HEK293 (cell line): ENCODE data around the gene FAM78B.

ENCODE experiments used
- CTCF ChIA-PET: fragments of 350-600 bp; formaldehyde crosslinking; extraction: SDS; loops from one replicate; lab custom pipeline; 2021; ENCODE audit warnings: antibody characterized with exemption; lab: Yijun Ruan, JAX
- POLR2A ChIA-PET: fragments of 300-600 bp; formaldehyde crosslinking; extraction: SDS; loops from one replicate; lab custom pipeline; 2020; ENCODE audit warnings: antibody characterized with exemption, inconsistent platforms; lab: Yijun Ruan, JAX
- H3K27ac ChIP-seq: fragments of 200-500 bp; sonication (Bioruptor generic); 2 replicates; pipeline ENCODE4 v1.5.1; 2014; ENCODE audit warnings: low read depth, low read length, control low read depth, inconsistent platforms; ENCODE audit errors: extremely low read depth
- H3K36me3 ChIP-seq, 2 experiments: fragments of 200-500 bp in 1 of 2; sonication (Bioruptor generic) in 1 of 2; 1 replicate in 1 of 2; 2 replicates in 1 of 2; pipeline ENCODE4 v1.5.1; 2014 to 2017; ENCODE audit warnings: inconsistent platforms in 2 of 2, low read length in 2 of 2; ENCODE audit not compliant: control insufficient read depth in 2 of 2, insufficient read depth in 1 of 2
- H3K4me1 ChIP-seq: fragments of 200-500 bp; sonication (Bioruptor generic); 2 replicates; pipeline ENCODE4 v1.5.1; 2014; ENCODE audit warnings: mild to moderate bottlenecking, low read length, inconsistent platforms; ENCODE audit not compliant: control insufficient read depth, insufficient read depth
- H3K4me3 ChIP-seq: 2 replicates; pipeline ENCODE4 v1.5.1; 2011; ENCODE audit warnings: low read depth, mild to moderate bottlenecking, control low read depth, low read length, moderate library complexity
- H3K9me3 ChIP-seq: fragments of 200-500 bp; sonication (Bioruptor generic); 2 replicates; pipeline ENCODE4 v1.5.1; 2014; ENCODE audit warnings: low read depth, low read length, inconsistent platforms; ENCODE audit not compliant: control insufficient read depth, insufficient read depth
- HOXD13 ChIP-seq: sonication (generic); formaldehyde crosslinking; IDR thresholded peaks from 2 replicates; pipeline ENCODE4 v1.8.0; 2022; ENCODE audit warnings: missing genetic modification reagents, borderline replicate concordance
- MEIS1 ChIP-seq: sonication (generic); formaldehyde crosslinking; IDR thresholded peaks from 2 replicates; pipeline ENCODE4 v1.8.1; 2022; ENCODE audit warnings: missing genetic modification reagents, mild to moderate bottlenecking, borderline replicate concordance
- MYNN ChIP-seq: fragments of 450-650 bp; formaldehyde crosslinking; IDR thresholded peaks from 2 replicates; pipeline ENCODE4 v1.5.1; 2016; ENCODE audit warnings: missing biosample characterization, missing genetic modification characterization, borderline replicate concordance
- PRDM6 ChIP-seq: fragments of 450-650 bp; formaldehyde crosslinking; IDR thresholded peaks from 2 replicates; pipeline ENCODE4 v1.5.1; 2017; ENCODE audit warnings: missing biosample characterization, missing genetic modification characterization
- SCRT2 ChIP-seq: fragments of 450-650 bp; formaldehyde crosslinking; IDR thresholded peaks from 2 replicates; pipeline ENCODE4 v1.5.1; 2016; ENCODE audit warnings: missing biosample characterization, missing genetic modification characterization
- YY2 ChIP-seq: fragments of 450-650 bp; formaldehyde crosslinking; IDR thresholded peaks from 2 replicates; pipeline ENCODE4 v1.5.1; 2016; ENCODE audit warnings: missing biosample characterization, missing genetic modification characterization
- ZFP37 ChIP-seq: fragments of 450-650 bp; formaldehyde crosslinking; IDR thresholded peaks from 2 replicates; pipeline ENCODE4 v1.5.1; 2016; ENCODE audit warnings: missing biosample characterization, missing genetic modification characterization
- ZIC2 ChIP-seq: fragments of 450-650 bp; formaldehyde crosslinking; IDR thresholded peaks from 2 replicates; pipeline ENCODE4 v1.5.1; 2016; ENCODE audit warnings: missing biosample characterization, missing genetic modification characterization
- ZNF10 ChIP-seq: fragments of 450-650 bp; formaldehyde crosslinking; IDR thresholded peaks from 2 replicates; pipeline ENCODE4 v1.5.1; 2017; ENCODE audit warnings: missing biosample characterization, missing genetic modification characterization
- ZNF121 ChIP-seq: fragments of 450-650 bp; formaldehyde crosslinking; IDR thresholded peaks from 2 replicates; pipeline ENCODE4 v1.5.1; 2016; ENCODE audit warnings: missing biosample characterization, missing genetic modification characterization
- ZNF169 ChIP-seq: fragments of 450-650 bp; formaldehyde crosslinking; IDR thresholded peaks from 2 replicates; pipeline ENCODE4 v1.5.1; 2016; ENCODE audit warnings: missing biosample characterization, missing genetic modification characterization
- ZNF211 ChIP-seq: fragments of 450-650 bp; formaldehyde crosslinking; IDR thresholded peaks from 2 replicates; pipeline ENCODE4 v1.5.1; 2016; ENCODE audit warnings: low read depth, missing biosample characterization, missing genetic modification characterization
- ZNF248 ChIP-seq: fragments of 450-650 bp; formaldehyde crosslinking; IDR thresholded peaks from 2 replicates; pipeline ENCODE4 v1.5.1; 2017; ENCODE audit warnings: missing biosample characterization, missing genetic modification characterization
- ZNF292 ChIP-seq: fragments of 450-650 bp; formaldehyde crosslinking; IDR thresholded peaks from 2 replicates; pipeline ENCODE4 v1.5.1; 2016; ENCODE audit warnings: low read depth, missing biosample characterization, missing genetic modification characterization, borderline replicate concordance
- ZNF324 ChIP-seq: fragments of 450-650 bp; formaldehyde crosslinking; IDR thresholded peaks from 2 replicates; pipeline ENCODE4 v1.5.1; 2016; ENCODE audit warnings: missing biosample characterization, missing genetic modification characterization
- ZNF416 ChIP-seq: fragments of 450-650 bp; formaldehyde crosslinking; IDR thresholded peaks from 2 replicates; pipeline ENCODE4 v1.5.1; 2016; ENCODE audit warnings: missing biosample characterization, missing genetic modification characterization
- ZNF426 ChIP-seq: fragments of 450-650 bp; formaldehyde crosslinking; IDR thresholded peaks from 2 replicates; pipeline ENCODE4 v1.5.1; 2017; ENCODE audit warnings: missing biosample characterization, missing genetic modification characterization, mild to moderate bottlenecking, inconsistent platforms, moderate library complexity
- ZNF433 ChIP-seq: fragments of 450-650 bp; formaldehyde crosslinking; IDR thresholded peaks from 2 replicates; pipeline ENCODE4 v1.5.1; 2016; ENCODE audit warnings: missing biosample characterization, missing genetic modification characterization, low read depth
- ZNF473 ChIP-seq: fragments of 450-650 bp; formaldehyde crosslinking; IDR thresholded peaks from 2 replicates; pipeline ENCODE4 v1.5.1; 2017; ENCODE audit warnings: missing biosample characterization, missing genetic modification characterization
- ZNF501 ChIP-seq: fragments of 450-650 bp; formaldehyde crosslinking; IDR thresholded peaks from 2 replicates; pipeline ENCODE4 v1.5.1; 2016; ENCODE audit warnings: missing biosample characterization, missing genetic modification characterization
- ZNF510 ChIP-seq: fragments of 450-650 bp; formaldehyde crosslinking; IDR thresholded peaks from 2 replicates; pipeline ENCODE4 v1.5.1; 2018; ENCODE audit warnings: mild to moderate bottlenecking, missing genetic modification characterization, missing biosample characterization; ENCODE audit not compliant: insufficient replicate concordance
- ZNF514 ChIP-seq: fragments of 450-650 bp; formaldehyde crosslinking; IDR thresholded peaks from 2 replicates; pipeline ENCODE4 v1.5.1; 2016; ENCODE audit warnings: missing biosample characterization, missing genetic modification characterization
- ZNF560 ChIP-seq: fragments of 450-650 bp; formaldehyde crosslinking; IDR thresholded peaks from 2 replicates; pipeline ENCODE4 v1.5.1; 2017; ENCODE audit warnings: missing biosample characterization, missing genetic modification characterization, borderline replicate concordance
- ZNF561 ChIP-seq: fragments of 450-650 bp; IDR thresholded peaks from 2 replicates; pipeline ENCODE4 v1.5.1; 2018; ENCODE audit warnings: missing biosample characterization, missing genetic modification characterization, borderline replicate concordance
- ZNF670 ChIP-seq: fragments of 450-650 bp; formaldehyde crosslinking; IDR thresholded peaks from 2 replicates; pipeline ENCODE4 v1.5.1; 2016; ENCODE audit warnings: missing biosample characterization, missing genetic modification characterization, low read depth
- ZNF707 ChIP-seq: fragments of 450-650 bp; formaldehyde crosslinking; IDR thresholded peaks from 2 replicates; pipeline ENCODE4 v1.5.1; 2016; ENCODE audit warnings: missing biosample characterization, missing genetic modification characterization
- TF ChIP-seq, protein P1 (sequence below): fragments of 450-650 bp; formaldehyde crosslinking; IDR thresholded peaks from 2 replicates; pipeline ENCODE4; 2016; ENCODE audit warnings: missing biosample characterization, missing genetic modification characterization
- TF ChIP-seq, protein P2 (sequence below): fragments of 450-650 bp; IDR thresholded peaks from 2 replicates; pipeline ENCODE4 v1.5.1; 2018; ENCODE audit warnings: missing biosample characterization, mild to moderate bottlenecking, missing genetic modification characterization

FAM78B gene

DNA sequence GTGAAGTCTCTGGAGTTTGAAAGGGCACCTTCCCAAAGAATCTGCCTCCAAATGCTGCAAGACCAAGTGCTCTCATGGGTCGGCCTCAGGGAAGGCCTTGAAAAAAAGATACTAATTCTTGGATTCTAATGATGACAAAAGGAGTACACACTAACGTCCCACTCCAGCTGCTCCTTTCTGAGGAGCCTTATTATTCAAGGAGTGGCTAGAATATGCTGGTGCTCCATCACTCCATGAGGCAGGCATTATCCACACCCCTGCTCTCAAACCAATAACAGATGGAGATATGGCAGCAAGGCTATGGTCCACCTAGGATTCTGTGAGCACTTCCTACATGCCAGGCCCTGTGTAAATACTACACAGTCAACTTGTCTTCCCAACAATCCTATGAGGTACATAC is 54.4 kb downstream of the FAM78B start:
- H3K36me3 ChIP-seq = no peaks in the 10 kb centered on the region
- TF ChIP-seq ZNF416 (tag by site-specific recombination) (no peak), YY2 (tag by site-specific recombination) (no peak)
- no peaks in the 10 kb centered on the region for H3K9me3 ChIP-seq
- H3K4me1 ChIP-seq = no peaks in the 10 kb centered on the region
- no peak overlapping the region for H3K4me3 ChIP-seq
- CTCF ChIA-PET = no interaction called here
- no peak overlapping the region for H3K27ac ChIP-seq
- POLR2A ChIA-PET = no interaction called here

- TF ChIP-seq ZNF561 (tag by site-specific recombination) (no peak), ZNF433 (tag by site-specific recombination) (no peak), ZNF501 (tag by site-specific recombination) (no peak), ZNF248 (tag by site-specific recombination) (no peak), ZIC2 (tag by site-specific recombination) (no peak), ZNF121 (tag by site-specific recombination) (no peak), ZNF169 (tag by site-specific recombination) (no peak), PRDM6 (no peak), ZNF292 (tag by site-specific recombination) (no peak), ZNF211 (tag by site-specific recombination) (no peak), ZNF324 (no peak), ZNF514 (tag by site-specific recombination) (no peak), ZNF707 (no peak), SCRT2 (tag by site-specific recombination) (no peak), HOXD13 (CRISPR knock-in tag) (no peak)
- TF ChIP-seq, protein P1, sequence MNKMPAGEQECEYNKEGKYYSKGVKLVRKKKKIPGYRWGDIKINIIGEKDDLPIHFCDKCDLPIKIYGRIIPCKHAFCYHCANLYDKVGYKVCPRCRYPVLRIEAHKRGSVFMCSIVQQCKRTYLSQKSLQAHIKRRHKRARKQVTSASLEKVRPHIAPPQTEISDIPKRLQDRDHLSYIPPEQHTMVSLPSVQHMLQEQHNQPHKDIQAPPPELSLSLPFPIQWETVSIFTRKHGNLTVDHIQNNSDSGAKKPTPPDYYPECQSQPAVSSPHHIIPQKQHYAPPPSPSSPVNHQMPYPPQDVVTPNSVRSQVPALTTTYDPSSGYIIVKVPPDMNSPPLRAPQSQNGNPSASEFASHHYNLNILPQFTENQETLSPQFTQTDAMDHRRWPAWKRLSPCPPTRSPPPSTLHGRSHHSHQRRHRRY (tag by site-specific recombination) = no peak
- TF ChIP-seq, protein P2, sequence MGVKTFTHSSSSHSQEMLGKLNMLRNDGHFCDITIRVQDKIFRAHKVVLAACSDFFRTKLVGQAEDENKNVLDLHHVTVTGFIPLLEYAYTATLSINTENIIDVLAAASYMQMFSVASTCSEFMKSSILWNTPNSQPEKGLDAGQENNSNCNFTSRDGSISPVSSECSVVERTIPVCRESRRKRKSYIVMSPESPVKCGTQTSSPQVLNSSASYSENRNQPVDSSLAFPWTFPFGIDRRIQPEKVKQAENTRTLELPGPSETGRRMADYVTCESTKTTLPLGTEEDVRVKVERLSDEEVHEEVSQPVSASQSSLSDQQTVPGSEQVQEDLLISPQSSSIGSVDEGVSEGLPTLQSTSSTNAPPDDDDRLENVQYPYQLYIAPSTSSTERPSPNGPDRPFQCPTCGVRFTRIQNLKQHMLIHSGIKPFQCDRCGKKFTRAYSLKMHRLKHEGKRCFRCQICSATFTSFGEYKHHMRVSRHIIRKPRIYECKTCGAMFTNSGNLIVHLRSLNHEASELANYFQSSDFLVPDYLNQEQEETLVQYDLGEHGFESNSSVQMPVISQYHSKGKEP (tag by site-specific recombination) = no peak
- H3K4me1 ChIP-seq = no peaks in the 10 kb centered on the region
- no peaks in the 10 kb centered on the region for H3K36me3 ChIP-seq
- no peak overlapping the region for H3K4me3 ChIP-seq
- no peak overlapping the region for H3K27ac ChIP-seq
- ChIA-PET CTCF (no interaction called here), POLR2A (no interaction called here)
- H3K9me3 ChIP-seq = no peaks in the 10 kb centered on the region
These were observed 55.4 kb downstream of the FAM78B start for GRCh38 chr1:166111430-166111829.

DNA sequence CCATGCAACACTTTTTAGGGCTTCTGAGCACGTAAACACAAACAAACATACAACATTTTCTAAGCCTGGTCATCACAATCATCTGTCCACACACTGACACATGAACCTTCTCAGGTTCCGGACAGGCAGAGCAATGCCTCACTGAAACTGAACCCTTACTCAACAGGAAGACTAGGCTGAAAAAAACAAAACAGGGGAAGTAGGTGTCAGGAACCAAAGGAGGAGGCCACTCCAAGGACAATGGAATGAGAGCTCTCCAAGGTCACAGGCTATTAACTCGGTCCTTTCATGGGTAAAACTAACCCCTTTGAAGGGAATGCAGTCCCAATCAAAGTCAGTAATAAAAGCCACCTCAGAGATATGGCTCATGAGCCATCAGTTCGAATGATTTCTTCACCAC is 76.6 kb downstream of the FAM78B start:
- Histone ChIP-seq H3K27ac (no peak overlapping the region), H3K36me3 (no peaks in the 10 kb centered on the region), H3K4me3 (no peak overlapping the region), H3K9me3 (no peaks in the 10 kb centered on the region), H3K4me1 (no peaks in the 10 kb centered on the region)
- POLR2A ChIA-PET = no interaction called here
- CTCF ChIA-PET = no interaction called here
- no peak for TF ChIP-seq ZNF10 (tag by site-specific recombination)
- TF ChIP-seq ZNF473 (tag by site-specific recombination) = no peak
- no peak for TF ChIP-seq ZFP37 (tag by site-specific recombination)
- no peak for TF ChIP-seq MEIS1 (CRISPR knock-in tag)
- no peak for TF ChIP-seq ZNF670
- TF ChIP-seq HOXD13 (CRISPR knock-in tag) = no peak
- no peak for TF ChIP-seq ZNF510
- no peak for TF ChIP-seq MYNN (tag by site-specific recombination)
- TF ChIP-seq ZNF426 (tag by site-specific recombination) = no peak
- TF ChIP-seq ZNF560 (tag by site-specific recombination) = no peak
